GM12892 (cell line): ENCODE results near the gene CLIC4.

Experiments used
- POLR2A ChIP-seq: IDR thresholded peaks from 2 replicates; pipeline ENCODE4 v1.6.1; 2011; ENCODE audit warnings: low read depth, low read length, control low read depth
- POLR2AphosphoS5 ChIP-seq: IDR thresholded peaks from 2 replicates; pipeline ENCODE4 v1.6.1; 2011; ENCODE audit warnings: low read depth, low read length, control low read depth
- TAF1 ChIP-seq: IDR thresholded peaks from 2 replicates; pipeline ENCODE4 v1.6.1; 2011; ENCODE audit warnings: low read depth, mild to moderate bottlenecking, control low read depth, low read length, borderline replicate concordance

GRCh38 chr1:24865587-24865986 lies 120.3 kb downstream of the CLIC4 start:
- TF ChIP-seq POLR2A (no peak), POLR2AphosphoS5 (no peak), TAF1 (no peak)
